ENCODE data around the gene SHROOM4. TPM values are rescaled to one million over a fixed set of nuclear protein-coding genes. Genes with fewer than 3 reads are reported as not detected.

Gene SHROOM4
- total and polyA plus RNA-seq, 3 donors from 2014 or later, result 1.9 to 6.5 (median 4.6) TPM

- intact Hi-C loops (cut with DNase I; ENCODE audit: low total_unique reads), result no loop called here
- 47 to 59% methylated on average over 1 of the region's 1 CpG for WGBS, 2 donors
Observed at GRCh38 chrX:50671661-50672060, 142.3 kb downstream of the SHROOM4 start.

GRCh38 chrX:50668860-50669259 is 145.1 kb downstream of the SHROOM4 start:
- DNase-seq, result no peak
- no peak overlapping the region for H3K27ac ChIP-seq

More at GRCh38 chrX:50671661-50672060, 142.3 kb downstream of the SHROOM4 start:
- H3K4me3 ChIP-seq, result no peak overlapping the region
- H3K27me3 ChIP-seq, result no peaks in the 10 kb centered on the region
- no peaks in the 10 kb centered on the region for H3K4me1 ChIP-seq
- no peaks in the 10 kb centered on the region for H3K9me3 ChIP-seq
- H3K27ac ChIP-seq, result no peak overlapping the region
- DNase-seq, result no peak
- H3K36me3 ChIP-seq (ENCODE audit: low read depth, missing control alignments), result no peaks in the 10 kb centered on the region
- TF ChIP-seq POLR2A (IDR thresholded peaks at IDR 0.05), result no peak
- TF ChIP-seq CTCF (IDR thresholded peaks at IDR 0.05), result no peak

GRCh38 chrX:50648156-50648555 is 165.8 kb downstream of the SHROOM4 start:
- H3K36me3 ChIP-seq (ENCODE audit: low read depth, missing control alignments), result no peaks in the 10 kb centered on the region

More at GRCh38 chrX:50668860-50669259, 145.1 kb downstream of the SHROOM4 start:
- Histone ChIP-seq H3K4me3 (no peak overlapping the region), H3K36me3 (ENCODE audit: low read depth, missing control alignments) (no peaks in the 10 kb centered on the region), H3K9me3 (no peaks in the 10 kb centered on the region), H3K27me3 (no peaks in the 10 kb centered on the region), H3K4me1 (no peaks in the 10 kb centered on the region)
- 91 to 100% methylated on average over 1 of the region's 1 CpG for WGBS, 2 donors
- TF ChIP-seq POLR2A (IDR thresholded peaks at IDR 0.05) (no peak), CTCF (IDR thresholded peaks at IDR 0.05) (no peak)
- intact Hi-C loops (cut with DNase I; ENCODE audit: low total_unique reads), result no loop called here

GRCh38 chrX:50644496-50644895 is 169.5 kb downstream of the SHROOM4 start:
- Histone ChIP-seq H3K4me1 (no peaks in the 10 kb centered on the region), H3K4me3 (no peak overlapping the region), H3K9me3 (no peaks in the 10 kb centered on the region), H3K27ac (no peak overlapping the region), H3K36me3 (ENCODE audit: low read depth, missing control alignments) (no peaks in the 10 kb centered on the region), H3K27me3 (no peaks in the 10 kb centered on the region)
- intact Hi-C loops (cut with DNase I; ENCODE audit: low total_unique reads), result no loop called here
- DNase-seq, result no peak
- no peak for TF ChIP-seq POLR2A (IDR thresholded peaks at IDR 0.05)
- TF ChIP-seq CTCF (IDR thresholded peaks at IDR 0.05), result no peak

More at GRCh38 chrX:50648156-50648555, 165.8 kb downstream of the SHROOM4 start:
- no peaks in the 10 kb centered on the region for H3K27me3 ChIP-seq
- DNase-seq, result no peak
- no peak overlapping the region for H3K4me3 ChIP-seq
- H3K4me1 ChIP-seq, result no peaks in the 10 kb centered on the region
- H3K9me3 ChIP-seq, result no peaks in the 10 kb centered on the region
- no peak overlapping the region for H3K27ac ChIP-seq
- intact Hi-C loops (cut with DNase I; ENCODE audit: low total_unique reads), result no loop called here
- TF ChIP-seq POLR2A (IDR thresholded peaks at IDR 0.05), result no peak
- TF ChIP-seq CTCF (IDR thresholded peaks at IDR 0.05), result no peak

- TF ChIP-seq CTCF (IDR thresholded peaks at IDR 0.05) (no peak), POLR2A (IDR thresholded peaks at IDR 0.05) (no peak)
- Histone ChIP-seq H3K4me1 (no peaks in the 10 kb centered on the region), H3K4me3 (no peak overlapping the region), H3K9me3 (no peaks in the 10 kb centered on the region), H3K36me3 (ENCODE audit: low read depth, missing control alignments) (no peaks in the 10 kb centered on the region), H3K27me3 (no peaks in the 10 kb centered on the region), H3K27ac (no peak overlapping the region)
- intact Hi-C loops (cut with DNase I; ENCODE audit: low total_unique reads), result no loop called here
- DNase-seq, result no peak
- 73 to 79% methylated on average over 3 to 7 of the region's 7 CpGs for WGBS, 2 donors
Observed at GRCh38 chrX:50643525-50644137, 170.4 kb downstream of the SHROOM4 start.
